Measurements from ENCODE around the gene ABCA2.

Gene ABCA2

GRCh38 chr9:136964171-136964689 is 63.8 kb downstream of the ABCA2 start:
- DNase-seq (ENCODE audit: low spot score), result no peak

GRCh38 chr9:136963751-136964150 is 64.3 kb downstream of the ABCA2 start:
- DNase-seq (ENCODE audit: low spot score), result no peak

DNA sequence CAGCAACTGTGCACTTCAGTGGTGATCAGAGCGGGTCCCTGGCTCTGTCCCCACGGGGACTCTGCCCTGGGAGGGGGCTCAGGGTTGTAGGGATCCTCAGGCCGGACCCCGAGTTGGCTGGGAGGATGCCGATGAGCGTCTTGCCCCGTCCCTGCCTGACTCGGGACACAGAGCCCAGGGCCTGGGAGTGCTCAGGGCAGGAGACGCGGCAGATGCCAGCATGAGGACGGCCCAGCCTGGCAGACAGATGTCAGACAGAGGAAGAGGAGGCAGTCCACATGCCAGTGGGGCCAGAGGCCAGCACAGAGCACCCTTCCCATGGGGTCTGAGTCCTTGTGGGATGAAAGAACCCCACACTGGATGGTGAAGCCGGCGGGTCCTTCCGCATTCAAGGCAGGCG is 64.7 kb downstream of the ABCA2 start:
- no peak for DNase-seq (ENCODE audit: low spot score)

DNA sequence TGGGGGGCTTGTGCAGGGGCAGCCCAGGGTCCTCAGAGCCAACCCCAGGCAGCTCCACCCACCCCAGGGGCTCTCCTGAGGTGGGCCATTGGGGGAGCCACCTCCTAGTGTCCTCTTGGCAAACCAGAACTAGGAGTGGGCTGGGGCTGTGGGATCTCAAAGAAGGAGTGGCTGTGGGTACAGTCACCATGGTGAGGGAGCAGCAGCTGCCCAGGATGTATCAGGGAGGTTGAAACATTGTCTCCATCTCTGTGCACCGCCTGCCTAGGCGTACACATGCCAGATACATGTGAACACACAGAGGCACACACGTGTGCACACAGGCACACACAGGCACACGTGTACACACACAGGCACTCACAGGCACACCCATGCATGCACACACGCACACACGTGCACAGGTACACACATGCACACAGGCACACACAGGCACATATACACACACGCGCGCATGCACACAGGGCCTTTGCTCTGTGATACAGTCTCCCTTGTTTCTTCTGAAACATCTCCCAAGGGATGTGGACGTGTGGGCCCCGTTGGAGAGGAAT is 65.3 kb downstream of the ABCA2 start:
- DNase-seq (ENCODE audit: low spot score), result no peak

- DNase-seq (ENCODE audit: low spot score), result no peak
These were observed 65.9 kb downstream of the ABCA2 start for GRCh38 chr9:136962163-136962562.

DNA sequence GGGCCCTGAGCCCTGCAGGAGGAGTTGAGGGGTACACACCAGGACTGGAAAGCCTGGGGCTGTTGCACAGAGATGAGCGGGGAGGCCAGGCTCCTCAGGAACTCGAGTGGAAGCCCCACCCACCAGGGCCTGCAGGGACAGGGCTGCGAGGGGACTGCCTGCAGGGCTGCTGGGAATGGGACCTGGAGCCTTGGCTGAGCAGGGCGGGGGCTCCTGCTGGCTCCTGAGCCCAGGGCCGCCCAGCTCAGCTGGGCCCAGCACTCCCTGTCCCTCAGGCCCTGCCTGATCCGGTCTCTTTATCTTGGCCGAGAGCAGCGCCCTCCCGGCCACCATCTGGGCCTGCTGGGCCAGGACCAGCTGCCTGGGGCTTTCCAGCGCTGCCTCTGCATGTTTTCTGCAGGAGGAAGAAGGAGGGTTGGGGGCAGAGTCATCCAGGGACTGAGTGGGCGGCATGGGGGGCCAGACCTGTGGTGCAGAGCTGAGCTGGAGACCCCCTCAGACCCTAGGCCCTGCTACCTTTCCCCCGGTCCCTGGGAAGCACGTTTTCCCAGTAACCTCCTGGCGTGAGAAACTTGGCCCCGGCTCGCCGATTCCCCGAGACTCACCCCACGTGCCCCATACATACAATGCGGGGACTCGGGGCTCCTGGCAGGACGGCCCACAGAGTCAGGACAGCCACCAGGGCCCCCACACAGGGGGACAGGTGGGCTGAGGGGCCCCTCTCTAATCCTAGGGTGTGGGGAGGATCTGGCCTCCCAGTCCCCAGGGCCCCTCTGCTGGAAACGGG is 66.6 kb downstream of the ABCA2 start:
- peak; percentile 86 for DNase-seq (ENCODE audit: low spot score)

DNA sequence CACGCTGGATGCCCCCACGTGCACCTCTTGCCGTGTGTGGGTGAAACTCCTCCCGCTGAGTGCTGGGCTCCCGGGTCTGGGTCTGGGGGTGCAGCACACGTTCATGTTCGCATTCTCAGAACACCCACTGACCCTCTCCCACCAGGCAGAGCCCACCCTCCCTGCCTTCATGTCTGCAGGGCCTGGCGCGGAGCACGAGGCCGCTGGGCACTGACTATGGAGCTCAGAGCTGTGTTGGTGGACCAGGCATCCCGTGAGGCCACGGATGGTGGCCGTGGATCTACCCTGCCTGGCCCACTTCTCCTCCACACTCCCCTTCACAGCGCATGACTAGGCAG is 67.1 kb downstream of the ABCA2 start:
- DNase-seq (ENCODE audit: low spot score), result no peak

- no peak for DNase-seq (ENCODE audit: low spot score)
These were observed 67.7 kb downstream of the ABCA2 start for GRCh38 chr9:136960212-136960937.

GRCh38 chr9:136958898-136959850 is 68.9 kb downstream of the ABCA2 start:
- DNase-seq (ENCODE audit: low spot score), result no peak

DNA sequence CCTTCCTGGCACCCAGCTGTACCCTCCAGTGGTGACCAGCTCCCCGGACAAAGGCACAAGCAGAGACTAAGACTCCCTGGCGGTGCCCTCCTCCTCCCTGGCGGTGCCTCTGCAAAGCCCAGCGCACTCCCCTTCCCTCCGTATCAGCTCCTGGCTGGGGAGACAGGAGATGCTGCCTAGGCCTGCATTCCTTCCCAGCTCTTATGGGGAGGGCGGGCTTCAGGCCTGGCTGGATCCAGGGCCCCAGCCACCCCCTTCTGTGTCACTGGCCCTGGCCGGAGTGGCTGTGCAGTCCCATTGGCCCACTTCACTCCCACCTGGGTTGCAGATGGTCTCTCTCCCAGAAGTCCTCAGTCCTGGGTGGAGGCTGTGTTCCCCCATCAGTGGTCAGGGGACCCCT is 69.6 kb downstream of the ABCA2 start:
- no peak for DNase-seq (ENCODE audit: low spot score)

DNA sequence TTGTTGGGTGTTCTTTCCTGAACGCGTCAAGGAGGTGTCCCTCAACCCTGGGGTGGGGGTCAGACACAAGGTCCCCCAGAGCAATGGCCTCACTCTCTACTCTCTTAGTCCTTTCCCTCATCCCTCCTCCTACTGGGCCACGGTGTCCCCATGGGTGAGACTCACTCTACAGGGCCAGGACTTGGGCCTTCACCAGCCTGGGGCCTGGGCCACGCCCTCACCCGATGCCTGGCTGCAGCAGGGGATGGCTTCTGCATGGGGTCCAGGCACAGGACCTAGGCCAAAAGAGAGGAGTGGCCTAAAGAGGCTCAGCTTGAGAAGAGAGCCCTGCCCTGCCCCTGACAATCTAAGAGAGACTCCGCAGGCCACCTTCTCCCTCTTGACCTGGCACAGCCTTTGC is 70.1 kb downstream of the ABCA2 start:
- DNase-seq (ENCODE audit: low spot score), result no peak

DNA sequence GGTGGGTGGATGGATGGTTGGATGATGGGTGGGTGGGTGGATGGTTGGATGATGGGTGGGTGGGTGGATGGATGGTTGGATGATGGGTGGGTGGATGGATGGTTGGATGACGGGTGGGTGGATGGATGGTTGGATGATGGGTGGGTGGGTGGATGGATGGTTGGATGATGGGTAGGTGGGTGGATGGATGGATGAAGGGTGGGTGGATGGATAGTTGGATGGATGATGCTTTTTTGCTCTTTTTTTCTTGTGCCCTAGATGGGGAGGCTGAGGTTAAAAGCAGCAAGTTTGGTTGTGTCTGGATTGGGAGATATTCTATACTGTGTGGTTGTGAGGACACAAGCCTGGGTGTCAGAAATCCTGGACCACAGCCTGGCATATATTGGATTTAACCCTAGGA is 70.6 kb downstream of the ABCA2 start:
- no peak for DNase-seq (ENCODE audit: low spot score)

All from cerebellar cortex (tissue), 1 donor.